Vagina (tissue), 2 donors: ENCODE measurements around the gene KCNN3.

Experiments used
- CTCF ChIP-seq, 3 experiments: fragments of 450-650 bp in 2 of 3; fragments of 200-600 bp in 1 of 3; sonication (generic) in 1 of 3; IDR thresholded peaks; one replicate each; pipeline ENCODE4 v1.5.1; 2017 to 2019; ENCODE audit warnings: antibody characterized with exemption in 3 of 3, mild to moderate bottlenecking in 2 of 3, moderate library complexity in 2 of 3
- POLR2A ChIP-seq, 2 donors: fragments of 450-650 bp; IDR thresholded peaks; one replicate each; pipeline ENCODE4 v1.6.1; 2017; ENCODE audit warnings: antibody characterized with exemption in 2 of 2, mild to moderate bottlenecking in 2 of 2, moderate library complexity in 2 of 2

DNA sequence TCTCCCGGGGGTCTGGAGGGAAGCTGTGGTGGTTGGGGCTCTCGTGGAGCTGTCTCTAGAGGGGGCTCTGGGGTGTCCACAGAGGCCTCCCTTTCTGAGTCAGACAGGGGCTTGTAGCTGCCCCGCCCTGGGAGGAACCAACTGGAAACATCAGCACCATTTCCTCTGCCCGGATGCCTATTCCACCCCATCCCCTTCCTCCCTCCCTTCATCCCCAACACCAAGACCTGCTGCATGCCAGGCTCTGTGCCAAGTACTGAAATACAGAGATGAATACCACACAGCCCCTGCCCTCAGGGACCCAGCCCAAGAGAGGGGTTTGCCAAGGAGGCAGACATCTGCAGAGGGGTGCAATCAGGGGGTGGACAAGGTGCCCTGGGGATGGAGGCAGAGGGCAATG lies 136.5 kb downstream of the KCNN3 start:
- TF ChIP-seq CTCF (IDR thresholded peaks at IDR 0.05) (no peak), POLR2A (IDR thresholded peaks at IDR 0.05) (no peak)
